ENCODE data around the gene RPTOR. TPM values are rescaled to one million over a fixed set of nuclear protein-coding genes. Genes with fewer than 3 reads are reported as not detected.
A peak's percentile ranks its signal among the peaks of the same experiment; 100 is the strongest.

The RPTOR gene
- total RNA-seq, 1 experiment from 2014 or later, result 27.0 TPM

DNA sequence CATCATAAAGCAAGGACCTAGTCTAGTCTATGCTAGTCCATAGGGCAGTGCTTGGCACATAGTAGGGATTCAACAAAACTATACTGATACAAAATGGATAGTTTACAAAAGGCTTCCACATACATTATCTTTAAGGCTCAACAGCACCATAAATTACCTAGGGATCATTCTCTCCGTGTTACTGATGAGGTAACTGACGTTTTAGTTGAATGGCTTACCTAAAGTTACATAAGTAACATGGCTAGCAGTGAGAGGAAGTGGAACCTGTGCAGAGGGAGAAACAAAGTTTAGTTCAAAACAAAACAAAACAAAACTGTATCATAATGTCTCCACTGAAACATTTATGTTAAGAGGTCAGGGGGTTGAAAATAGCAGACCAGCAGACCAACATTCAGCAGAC, 7.9 kb downstream of the RPTOR start:
- DNase-seq (ENCODE audit: low read depth in 1 of 2, low spot score in 2 of 2), result no peak
- Histone ChIP-seq H3K27me3 (replicated peaks) (no peaks in the 10 kb centered on the region), H3K36me3 (peaks cover 26% of the 10 kb centered on the region), H3K4me1 (replicated peaks) (no peaks in the 10 kb centered on the region), H3K9me3 (replicated peaks) (no peaks in the 10 kb centered on the region), H3K27ac (no peak overlapping the region), H3K4me3 (no peak overlapping the region)

DNA sequence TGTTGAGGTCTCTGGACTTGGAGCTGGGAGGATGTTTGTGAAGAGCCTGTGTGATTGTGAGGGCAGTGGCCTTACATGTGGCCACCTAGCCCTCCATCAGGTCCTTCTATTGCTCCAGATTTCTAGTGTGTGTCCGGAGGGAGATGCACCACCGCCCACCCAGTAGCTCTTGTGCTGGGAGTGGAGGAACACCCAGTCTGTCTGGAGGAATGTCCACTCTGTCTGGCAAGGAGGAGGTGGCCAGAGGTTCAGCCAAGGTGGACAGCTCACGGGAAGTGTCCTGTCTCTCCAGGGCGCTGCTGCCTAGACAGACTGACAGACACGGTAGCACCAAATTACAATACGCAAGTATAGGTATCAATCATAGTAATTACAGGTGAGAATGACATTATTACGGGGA, 10.6 kb downstream of the RPTOR start:
- peaks cover 25% of the 10 kb centered on the region for H3K36me3 ChIP-seq
- H3K27ac ChIP-seq, result no peak overlapping the region
- H3K4me3 ChIP-seq, result no peak overlapping the region
- no peak for DNase-seq (ENCODE audit: low read depth in 1 of 2, low spot score in 2 of 2)
- H3K4me1 ChIP-seq (replicated peaks), result peaks cover 17% of the 10 kb centered on the region
- H3K27me3 ChIP-seq (replicated peaks), result no peaks in the 10 kb centered on the region
- no peaks in the 10 kb centered on the region for H3K9me3 ChIP-seq (replicated peaks)

DNA sequence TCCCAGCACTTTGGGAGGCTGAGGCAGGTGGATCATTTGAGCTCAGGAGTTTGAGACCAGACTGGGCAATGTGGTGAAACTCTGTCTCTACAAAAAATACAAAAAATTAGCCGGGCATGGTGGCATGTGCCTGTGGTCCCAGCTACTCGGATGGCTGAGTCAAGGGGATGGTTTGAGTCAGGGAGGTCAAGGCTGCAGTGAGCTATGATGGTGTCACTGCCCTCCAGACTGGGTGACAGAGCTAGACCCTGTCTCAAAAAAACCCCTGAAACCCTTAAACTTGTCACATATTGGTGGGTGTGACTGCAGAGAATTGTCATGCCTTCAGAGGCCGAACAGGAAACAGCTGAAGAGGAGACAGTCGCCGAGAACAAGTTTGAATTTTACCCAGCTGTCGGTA, 13.4 kb downstream of the RPTOR start:
- peaks cover 21% of the 10 kb centered on the region for H3K36me3 ChIP-seq
- no peak overlapping the region for H3K27ac ChIP-seq
- no peaks in the 10 kb centered on the region for H3K9me3 ChIP-seq (replicated peaks)
- H3K4me3 ChIP-seq, result no peak overlapping the region
- no peak for DNase-seq (ENCODE audit: low read depth in 1 of 2, low spot score in 2 of 2)
- no peaks in the 10 kb centered on the region for H3K27me3 ChIP-seq (replicated peaks)
- peaks cover 22% of the 10 kb centered on the region for H3K4me1 ChIP-seq (replicated peaks)

GRCh38 chr17:80559825-80560251, 15.2 kb downstream of the RPTOR start:
- H3K27me3 ChIP-seq (replicated peaks), result no peaks in the 10 kb centered on the region
- H3K4me3 ChIP-seq, result no peak overlapping the region
- H3K9me3 ChIP-seq (replicated peaks), result no peaks in the 10 kb centered on the region
- DNase-seq (ENCODE audit: low read depth in 1 of 2, low spot score in 2 of 2), result peak in 1 of 2 experiments; percentile 42
- peaks cover 17% of the 10 kb centered on the region for H3K36me3 ChIP-seq
- peaks cover 22% of the 10 kb centered on the region for H3K4me1 ChIP-seq (replicated peaks)
- H3K27ac ChIP-seq, result peak overlapping the region; percentile 32

GRCh38 chr17:80561541-80562114, 17.0 kb downstream of the RPTOR start:
- no peak for DNase-seq (ENCODE audit: low read depth in 1 of 2, low spot score in 2 of 2)
- H3K4me1 ChIP-seq (replicated peaks), result peaks cover 22% of the 10 kb centered on the region
- H3K27me3 ChIP-seq (replicated peaks), result no peaks in the 10 kb centered on the region
- no peak overlapping the region for H3K4me3 ChIP-seq
- peaks cover 10% of the 10 kb centered on the region; the same call in 1 of the 2 replicates for H3K36me3 ChIP-seq
- no peak overlapping the region for H3K27ac ChIP-seq
- H3K9me3 ChIP-seq (replicated peaks), result no peaks in the 10 kb centered on the region

GRCh38 chr17:80564545-80564944, 19.9 kb downstream of the RPTOR start:
- H3K4me1 ChIP-seq (replicated peaks), result peaks cover 11% of the 10 kb centered on the region
- no peak for DNase-seq (ENCODE audit: low read depth in 1 of 2, low spot score in 2 of 2)
- peaks cover 3% of the 10 kb centered on the region; the same call in 1 of the 2 replicates for H3K36me3 ChIP-seq
- H3K27me3 ChIP-seq (replicated peaks), result no peaks in the 10 kb centered on the region
- H3K4me3 ChIP-seq, result no peak overlapping the region
- no peaks in the 10 kb centered on the region for H3K9me3 ChIP-seq (replicated peaks)
- no peak overlapping the region for H3K27ac ChIP-seq

- H3K9me3 ChIP-seq (replicated peaks), result no peaks in the 10 kb centered on the region
- no peak overlapping the region for H3K4me3 ChIP-seq
- H3K36me3 ChIP-seq, result peaks cover 3% of the 10 kb centered on the region; the same call in 1 of the 2 replicates
- no peak for DNase-seq (ENCODE audit: low read depth in 1 of 2, low spot score in 2 of 2)
- H3K27ac ChIP-seq, result no peak overlapping the region
- peaks cover 3% of the 10 kb centered on the region for H3K4me1 ChIP-seq (replicated peaks)
- no peaks in the 10 kb centered on the region for H3K27me3 ChIP-seq (replicated peaks)
These were observed 20.9 kb downstream of the RPTOR start for GRCh38 chr17:80565343-80566053.

DNA sequence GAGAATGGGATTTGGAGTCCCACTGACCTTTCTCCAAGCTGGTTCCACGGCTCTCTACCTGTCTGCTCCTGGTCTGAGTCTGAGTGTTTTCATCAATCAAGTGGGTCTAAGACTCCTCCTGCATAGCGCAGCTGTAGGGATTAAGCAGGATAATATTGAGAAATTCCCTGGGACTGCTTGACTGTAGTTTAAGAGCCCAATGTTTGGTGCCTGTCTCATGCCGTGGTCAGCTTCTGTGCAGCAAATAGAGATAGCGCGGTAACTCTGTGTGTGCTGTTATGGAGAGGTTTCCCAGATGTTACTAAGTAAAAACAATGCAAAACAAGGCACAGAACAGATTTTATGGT, 21.4 kb downstream of the RPTOR start:
- no peaks in the 10 kb centered on the region for H3K9me3 ChIP-seq (replicated peaks)
- peaks cover 3% of the 10 kb centered on the region; the same call in 1 of the 2 replicates for H3K36me3 ChIP-seq
- H3K4me3 ChIP-seq, result no peak overlapping the region
- H3K27ac ChIP-seq, result no peak overlapping the region
- H3K4me1 ChIP-seq (replicated peaks), result no peaks in the 10 kb centered on the region
- DNase-seq (ENCODE audit: low read depth in 1 of 2, low spot score in 2 of 2), result no peak
- H3K27me3 ChIP-seq (replicated peaks), result no peaks in the 10 kb centered on the region

DNA sequence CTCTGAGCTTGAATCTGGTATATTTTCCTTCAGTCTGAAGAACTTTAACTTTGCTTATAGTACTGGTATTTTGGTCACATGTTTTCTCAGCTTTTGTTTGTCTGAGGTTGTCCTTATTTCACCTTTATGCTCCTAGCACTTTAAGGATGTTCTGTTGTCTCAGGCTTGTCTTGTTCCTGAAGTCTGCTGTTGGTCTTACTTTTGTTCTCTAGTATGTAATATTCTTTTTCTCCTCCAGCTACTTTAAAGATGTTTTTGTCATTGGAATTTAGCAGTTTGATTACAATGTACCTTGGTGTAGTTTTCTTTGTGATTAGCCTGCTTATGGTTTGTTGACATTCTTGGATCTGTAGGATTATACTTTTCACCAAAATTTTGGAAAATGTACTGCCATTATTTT, 23.6 kb downstream of the RPTOR start:
- H3K4me1 ChIP-seq (replicated peaks), result no peaks in the 10 kb centered on the region
- no peaks in the 10 kb centered on the region for H3K36me3 ChIP-seq
- H3K4me3 ChIP-seq, result no peak overlapping the region
- H3K27ac ChIP-seq, result no peak overlapping the region
- no peaks in the 10 kb centered on the region for H3K9me3 ChIP-seq (replicated peaks)
- no peak for DNase-seq (ENCODE audit: low read depth in 1 of 2, low spot score in 2 of 2)
- no peaks in the 10 kb centered on the region for H3K27me3 ChIP-seq (replicated peaks)

GRCh38 chr17:80569924-80570323, 25.3 kb downstream of the RPTOR start:
- Histone ChIP-seq H3K4me3 (no peak overlapping the region), H3K9me3 (replicated peaks) (no peaks in the 10 kb centered on the region), H3K27me3 (replicated peaks) (no peaks in the 10 kb centered on the region), H3K36me3 (no peaks in the 10 kb centered on the region), H3K4me1 (replicated peaks) (no peaks in the 10 kb centered on the region), H3K27ac (no peak overlapping the region)
- no peak for DNase-seq (ENCODE audit: low read depth in 1 of 2, low spot score in 2 of 2)

- Histone ChIP-seq H3K4me3 (no peak overlapping the region), H3K9me3 (replicated peaks) (no peaks in the 10 kb centered on the region), H3K4me1 (replicated peaks) (peaks cover 17% of the 10 kb centered on the region), H3K27ac (no peak overlapping the region), H3K27me3 (replicated peaks) (no peaks in the 10 kb centered on the region), H3K36me3 (no peaks in the 10 kb centered on the region)
- DNase-seq (ENCODE audit: low read depth in 1 of 2, low spot score in 2 of 2), result no peak
These were observed 29.1 kb downstream of the RPTOR start for GRCh38 chr17:80573701-80574100.

DNA sequence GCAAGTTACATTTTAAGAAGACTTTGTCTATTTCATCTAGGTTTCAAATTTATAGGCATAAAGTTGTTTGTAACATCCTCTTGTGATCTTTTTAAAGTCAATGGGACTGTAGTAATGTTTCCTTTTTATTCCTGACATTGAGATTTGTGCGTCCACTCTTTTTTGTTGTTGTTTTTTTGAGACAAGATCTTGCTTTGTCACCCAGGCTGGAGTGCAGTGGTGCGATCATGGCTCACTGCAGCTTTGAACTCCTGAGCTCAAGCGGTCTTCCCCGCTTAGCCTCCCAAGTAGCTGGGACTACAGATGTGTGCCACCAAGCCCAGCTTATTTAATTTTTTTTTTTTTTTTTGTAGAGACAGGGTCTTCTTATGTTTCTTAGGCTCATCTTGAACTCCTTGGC, 29.9 kb downstream of the RPTOR start:
- Histone ChIP-seq H3K27ac (no peak overlapping the region), H3K4me1 (replicated peaks) (peaks cover 17% of the 10 kb centered on the region), H3K27me3 (replicated peaks) (no peaks in the 10 kb centered on the region), H3K9me3 (replicated peaks) (no peaks in the 10 kb centered on the region), H3K4me3 (no peak overlapping the region), H3K36me3 (no peaks in the 10 kb centered on the region)
- DNase-seq (ENCODE audit: low read depth in 1 of 2, low spot score in 2 of 2), result no peak

DNA sequence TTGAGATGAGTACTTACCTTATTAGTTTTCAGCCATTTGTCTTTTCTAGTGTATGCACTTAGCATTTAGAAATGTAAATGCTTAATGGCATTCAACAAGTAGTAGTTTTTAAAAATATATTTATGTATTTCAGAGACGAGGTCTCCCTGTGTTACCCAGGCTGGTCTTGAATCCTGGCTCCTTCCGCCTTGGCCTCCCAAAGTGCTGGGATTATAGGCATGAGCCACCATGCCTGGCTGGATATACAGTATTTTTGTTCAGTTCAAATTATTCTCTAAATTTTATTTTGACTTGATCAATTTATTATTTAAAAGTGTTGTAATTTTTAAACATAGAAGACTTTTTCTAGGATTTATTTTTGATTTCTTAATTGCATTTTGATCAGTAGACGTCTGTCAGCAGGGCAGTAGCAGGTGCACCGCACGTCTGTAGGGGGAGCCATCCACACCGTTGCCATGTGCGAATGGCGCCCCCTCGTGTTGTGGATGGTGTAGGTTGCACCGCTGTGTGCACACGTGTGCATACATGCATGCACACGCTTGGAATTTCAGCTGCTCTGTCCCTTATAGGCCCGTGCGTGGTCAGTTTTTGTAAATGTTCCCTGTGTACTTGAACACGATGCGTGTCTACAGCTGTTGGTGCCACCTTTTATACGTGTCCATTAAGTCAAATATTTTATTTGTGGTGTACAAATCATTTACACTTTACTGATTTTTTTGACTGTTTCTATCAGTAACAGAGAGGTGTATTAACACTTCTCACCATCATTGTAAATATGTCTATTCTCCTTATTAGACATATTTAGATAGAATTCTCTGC, 30.6 kb downstream of the RPTOR start:
- Histone ChIP-seq H3K27ac (no peak overlapping the region), H3K9me3 (replicated peaks) (no peaks in the 10 kb centered on the region), H3K4me3 (no peak overlapping the region), H3K4me1 (replicated peaks) (peaks cover 17% of the 10 kb centered on the region), H3K36me3 (no peaks in the 10 kb centered on the region), H3K27me3 (replicated peaks) (no peaks in the 10 kb centered on the region)
- DNase-seq (ENCODE audit: low read depth in 1 of 2, low spot score in 2 of 2), result peak; percentile 74 to 95

Measured in SJSA1 (cell line).